Brain microvascular endothelial cell (primary cell): Measurements from ENCODE around the gene UGT1A4.

Experiments used
- DNase-seq: peaks from one replicate; pipeline ENCODE4 v3.0.0-alpha.2; 2020
- H3K27ac ChIP-seq: fragments of 250-450 bp; sonication (Bioruptor Pico); 2 replicates; pipeline ENCODE4 v1.5.1; 2020; ENCODE audit warnings: mild to moderate bottlenecking, moderate library complexity
- H3K27me3 ChIP-seq: fragments of 250-450 bp; sonication (Bioruptor Pico); replicated peaks from 2 replicates; pipeline ENCODE4 v1.5.1; 2020; ENCODE audit warnings: mild to moderate bottlenecking
- H3K36me3 ChIP-seq: fragments of 250-450 bp; sonication (Bioruptor Pico); replicated peaks from 2 replicates; pipeline ENCODE4 v1.5.1; 2020; ENCODE audit warnings: mild to moderate bottlenecking
- H3K4me3 ChIP-seq: 2 replicates; pipeline ENCODE4 v1.5.1; 2011; ENCODE audit warnings: low read depth, mild to moderate bottlenecking, control low read depth, low read length, moderate library complexity
- CTCF ChIP-seq: IDR thresholded peaks from 2 replicates; pipeline ENCODE4 v1.5.1; 2011; ENCODE audit warnings: low read depth, mild to moderate bottlenecking, moderate library complexity, low read length, control low read depth, inconsistent platforms; ENCODE audit errors: missing control alignments
- in situ Hi-C: cut with HindIII; loops from 2 replicates; pipeline ENCODE4 v1.10.0; 2017; ENCODE audit warnings: low sequenced_read_pairs, low pct_ligation_motif_present

The UGT1A4 gene

GRCh38 chr2:233691443-233692433 is 26.8 kb upstream of the UGT1A4 start:
- no peak for DNase-seq
- Histone ChIP-seq H3K27me3 (no peaks in the 10 kb centered on the region), H3K4me3 (no peak overlapping the region), H3K27ac (no peak overlapping the region), H3K36me3 (no peaks in the 10 kb centered on the region)
- no peak for TF ChIP-seq CTCF
- in situ Hi-C loops: no loop called here

GRCh38 chr2:233692648-233693047 is 25.9 kb upstream of the UGT1A4 start, which contains the start of gene UGT1A6:
UGT1A6 (plus strand) TSS chr2:233692890; CDS start chr2:233693005, 115 bp downstream.
- Histone ChIP-seq H3K4me3 (no peak within 1 kb of the TSS), H3K27ac (no peak within 1 kb of the TSS), H3K27me3 (no peaks in the 10 kb centered on the region), H3K36me3 (no peaks in the 10 kb centered on the region)
- in situ Hi-C loops: no loop called here
- DNase-seq: no peak
- TF ChIP-seq CTCF: no peak

DNA sequence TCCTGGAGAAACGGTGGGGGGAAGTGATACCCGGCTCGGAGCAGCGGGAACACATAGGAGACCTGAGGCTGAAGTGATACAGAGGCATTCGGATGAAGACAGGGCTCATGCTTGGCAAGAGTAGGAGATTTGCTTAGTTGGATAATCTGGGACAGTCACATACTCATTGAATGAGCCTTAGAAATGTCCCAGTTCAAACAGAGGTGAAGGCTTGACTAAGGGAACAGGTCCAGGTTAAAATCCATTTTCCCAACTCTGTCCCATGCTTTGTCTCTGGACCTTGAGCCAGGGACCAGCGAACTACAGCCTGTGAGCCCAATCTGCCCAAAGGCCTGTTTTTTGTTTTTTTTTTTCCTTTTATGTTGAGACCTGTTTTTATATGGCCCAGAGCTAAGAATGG is 24.6 kb upstream of the UGT1A4 start:
- H3K27ac ChIP-seq: no peak overlapping the region
- in situ Hi-C loops: no loop called here

GRCh38 chr2:233698740-233699139 is 19.8 kb upstream of the UGT1A4 start:
- Histone ChIP-seq H3K36me3 (no peaks in the 10 kb centered on the region), H3K27ac (no peak overlapping the region), H3K27me3 (no peaks in the 10 kb centered on the region), H3K4me3 (no peak overlapping the region)
- TF ChIP-seq CTCF: no peak
- in situ Hi-C loops: no loop called here
- no peak for DNase-seq

More for the DNA sequence above, 24.6 kb upstream of the UGT1A4 start:
- DNase-seq: no peak
- no peak for TF ChIP-seq CTCF
- no peaks in the 10 kb centered on the region for H3K27me3 ChIP-seq
- no peak overlapping the region for H3K4me3 ChIP-seq
- H3K36me3 ChIP-seq: no peaks in the 10 kb centered on the region

DNA sequence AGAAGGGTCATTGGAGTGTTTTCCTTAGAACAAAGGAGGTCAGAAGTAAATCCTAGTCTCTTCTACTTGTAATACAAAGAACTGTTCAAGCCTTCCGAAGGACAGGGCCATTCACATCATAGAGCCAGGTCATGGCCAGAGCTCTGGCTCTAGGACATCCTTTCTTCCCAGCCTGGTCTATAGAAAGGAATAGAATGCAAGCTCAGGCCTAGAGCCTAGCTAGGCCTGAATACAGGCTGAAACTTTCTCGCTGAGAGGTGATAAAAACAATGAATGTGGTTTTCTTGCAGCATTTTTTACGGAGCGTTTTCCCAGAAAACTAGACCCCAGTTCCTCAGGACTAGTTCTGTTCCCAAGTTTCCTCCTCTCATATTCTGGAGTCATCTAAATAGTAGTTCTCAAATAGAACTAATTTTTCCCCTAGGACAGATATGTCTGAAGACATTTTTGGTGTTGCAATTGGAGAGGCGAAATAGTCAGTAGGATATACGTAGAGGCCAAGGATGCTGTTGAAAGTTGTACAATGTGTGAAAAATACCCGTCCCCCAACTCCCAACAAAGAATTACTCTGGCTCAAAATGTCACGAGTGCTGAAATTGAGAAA is 19.0 kb upstream of the UGT1A4 start:
- Histone ChIP-seq H3K27ac (peak overlapping the region; percentile 53), H3K36me3 (no peaks in the 10 kb centered on the region), H3K27me3 (no peaks in the 10 kb centered on the region), H3K4me3 (no peak overlapping the region)
- no peak for DNase-seq
- in situ Hi-C loops: no loop called here
- no peak for TF ChIP-seq CTCF
